ENCODE results near the gene COL5A1.
"Not testable (repeated sequence)": the region's sequence is repeated elsewhere in the genome, so short reads cannot be mapped to it uniquely, and the experiment has no call there.

The COL5A1 gene

DNA sequence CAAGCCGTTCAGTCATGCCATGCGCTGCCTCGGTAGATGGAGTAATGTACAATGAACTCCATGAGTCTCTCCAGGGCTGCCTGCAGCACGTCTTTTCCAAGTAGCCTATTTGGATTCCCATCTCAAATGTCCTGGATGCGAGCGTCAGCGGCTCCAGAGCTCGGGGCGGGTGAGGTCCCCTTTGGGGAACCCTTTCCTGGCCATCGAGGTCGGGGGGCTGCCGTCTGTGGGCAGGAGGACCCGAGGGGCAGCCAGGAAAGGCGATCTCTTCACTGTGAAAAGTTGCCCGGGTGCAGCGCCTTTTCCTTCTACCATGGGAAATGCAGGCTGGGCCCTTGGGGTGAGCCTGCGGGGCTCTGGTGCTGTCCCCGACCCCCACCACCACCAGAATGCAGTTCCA is 202.1 kb downstream of the COL5A1 start:
- no peak for DNase-seq

DNA sequence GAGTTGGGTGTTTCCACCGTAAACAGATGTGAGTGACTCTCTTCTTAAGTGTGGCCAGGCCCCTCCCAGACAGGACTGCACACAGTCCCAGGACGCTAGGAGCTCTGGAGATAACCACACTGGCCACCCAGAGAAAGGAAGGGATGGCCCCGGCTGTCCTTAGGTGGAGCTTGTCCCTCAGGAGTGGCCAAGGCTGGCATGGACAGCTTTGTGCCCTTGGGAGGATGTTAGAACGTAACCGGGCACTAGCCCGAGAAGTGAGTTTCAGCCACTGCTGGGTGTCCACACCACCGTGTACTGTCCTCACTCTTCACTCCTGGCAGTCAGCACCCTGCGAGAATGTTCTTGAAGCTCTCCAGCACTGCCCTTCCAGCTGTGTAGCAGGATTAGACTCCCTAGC is 203.2 kb downstream of the COL5A1 start:
- DNase-seq = no peak

- DNase-seq = no peak
Observed at GRCh38 chr9:134846187-134846586, 204.6 kb downstream of the COL5A1 start.

- no peak for DNase-seq
Observed at GRCh38 chr9:134846699-134847098, 205.1 kb downstream of the COL5A1 start.

DNA sequence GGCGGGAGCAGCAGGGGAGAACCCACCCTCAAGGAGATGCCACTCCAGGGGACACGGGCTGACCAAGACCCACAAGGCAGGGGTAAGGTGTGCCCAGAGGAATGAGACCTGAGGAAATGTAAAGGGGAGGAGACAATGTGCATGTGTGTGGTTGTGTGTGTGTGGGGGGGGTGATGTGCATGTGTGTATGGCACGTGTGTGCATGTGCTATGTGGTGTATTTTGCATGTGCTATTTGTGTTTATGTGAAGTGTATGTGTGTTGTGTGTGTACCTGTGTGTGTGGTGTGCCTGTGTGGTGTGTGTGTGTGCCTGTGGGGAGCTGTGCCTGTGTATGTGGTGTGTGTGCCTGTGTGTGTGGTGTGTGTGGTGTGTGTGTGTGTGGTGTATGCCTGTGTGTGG is 205.5 kb downstream of the COL5A1 start:
- DNase-seq = no peak

DNA sequence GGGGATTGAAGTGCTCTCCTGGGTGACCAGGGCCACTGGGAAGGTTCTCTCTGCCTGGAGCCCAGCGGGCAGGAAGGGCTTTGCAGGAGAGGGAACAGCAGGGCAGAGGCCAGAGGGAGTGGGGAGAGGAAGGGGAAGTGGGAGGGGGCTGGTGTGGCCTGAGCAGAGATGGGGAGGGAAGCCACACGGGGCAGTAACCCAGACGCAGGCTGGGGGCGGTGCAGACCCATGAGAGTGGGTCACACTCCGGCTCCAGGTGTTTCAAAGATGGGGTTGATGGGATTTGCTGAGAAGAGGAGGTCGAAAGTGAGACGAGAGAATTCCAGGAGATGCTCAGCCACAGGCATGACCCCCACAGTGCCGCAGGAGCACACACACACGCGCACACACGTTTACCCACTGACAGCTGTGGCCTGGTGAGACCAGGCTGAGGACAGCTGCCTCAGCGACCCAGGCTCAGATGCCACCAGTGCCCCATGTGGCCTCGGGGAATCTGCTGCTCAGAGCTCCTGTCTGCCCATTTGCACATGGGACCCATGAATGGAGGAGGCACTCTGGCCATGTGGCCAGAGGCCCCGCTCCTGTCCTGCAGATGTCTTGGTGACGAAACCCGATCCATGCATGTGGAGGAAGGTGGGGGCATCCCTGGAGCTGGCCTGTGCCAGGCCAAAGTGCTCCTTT is 206.3 kb downstream of the COL5A1 start:
- DNase-seq = no peak

GRCh38 chr9:134848504-134848903 is 206.9 kb downstream of the COL5A1 start:
- DNase-seq = no peak

DNA sequence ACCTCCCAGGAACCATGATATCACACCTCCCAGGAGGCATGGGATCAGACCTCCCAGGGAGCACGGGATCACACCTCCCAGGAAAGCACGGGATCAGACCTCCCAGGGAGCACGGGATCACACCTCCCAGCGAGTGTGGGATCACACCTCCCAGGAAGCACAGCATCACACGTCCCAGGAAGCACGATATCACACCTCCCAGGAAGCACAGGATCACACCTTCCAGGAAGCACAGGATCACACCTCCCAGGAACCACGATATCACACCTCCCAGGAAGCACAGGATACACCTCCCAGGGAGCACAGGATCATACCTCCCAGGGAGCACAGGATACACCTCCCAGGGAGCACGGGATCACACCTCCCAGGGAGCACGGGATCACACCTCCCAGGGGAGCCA is 209.0 kb downstream of the COL5A1 start:
- no peak for DNase-seq

DNA sequence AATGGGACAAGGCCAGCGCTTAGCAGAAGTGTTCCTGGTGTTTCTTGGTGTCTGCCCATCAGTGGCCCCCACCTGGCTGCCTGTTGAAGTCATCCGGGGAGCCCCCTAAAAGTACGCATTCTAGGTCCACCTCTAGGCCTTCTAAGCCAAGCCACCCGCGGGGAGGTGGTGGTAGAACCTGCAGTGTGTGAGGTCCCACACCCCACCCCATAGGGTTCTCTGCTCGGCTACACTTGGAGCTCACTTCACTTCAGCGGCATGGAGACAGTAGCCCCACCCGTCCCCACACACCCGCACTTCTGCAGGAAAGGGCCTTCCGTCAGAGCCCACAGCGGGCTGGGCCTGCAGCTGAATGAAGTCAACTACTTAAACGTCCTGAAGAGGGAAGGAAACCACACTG is 209.4 kb downstream of the COL5A1 start:
- DNase-seq = no peak

- DNase-seq = no peak
Observed at GRCh38 chr9:134852906-134853654, 211.5 kb downstream of the COL5A1 start.

DNA sequence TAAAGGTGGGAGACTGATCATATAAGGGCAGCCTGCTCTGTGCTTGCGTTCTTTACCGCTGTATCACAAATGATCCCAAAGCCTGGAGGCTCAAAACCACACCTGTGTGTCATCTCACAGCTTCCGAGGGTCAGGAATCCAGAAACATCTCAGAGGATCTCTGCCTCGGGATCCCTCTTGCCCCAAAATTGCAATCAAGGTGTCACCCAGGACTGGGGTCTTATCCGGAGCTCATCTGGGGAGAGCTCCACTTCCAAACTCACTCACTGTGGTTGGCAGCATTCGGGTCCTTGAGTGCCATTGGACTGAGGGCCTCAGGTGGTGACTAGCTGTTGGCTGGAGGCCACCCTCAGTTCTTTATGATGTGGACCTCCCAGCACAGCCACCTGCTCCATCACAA is 212.3 kb downstream of the COL5A1 start:
- no peak for DNase-seq

DNA sequence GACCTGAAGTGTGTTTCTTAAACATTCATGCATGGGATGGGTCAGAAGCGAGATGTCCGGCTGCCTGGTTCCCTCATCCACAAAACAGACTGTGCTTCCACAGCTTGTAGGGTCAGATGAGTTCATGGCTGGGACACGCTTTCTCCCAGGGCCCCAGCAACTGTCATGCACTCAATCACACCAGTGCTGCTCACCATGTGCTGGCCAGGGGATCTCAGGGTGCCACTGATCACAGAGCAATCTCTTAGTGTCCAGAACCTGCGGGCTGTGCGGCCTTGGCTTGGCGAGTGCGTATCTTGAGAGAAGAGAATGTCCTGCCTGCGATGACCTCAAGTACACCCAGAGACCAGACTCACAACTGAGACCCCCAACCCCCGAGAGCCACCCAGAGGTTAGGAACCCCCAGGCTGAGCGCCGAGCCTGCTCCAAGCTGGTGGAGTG is 213.0 kb downstream of the COL5A1 start:
- no peak for DNase-seq

DNA sequence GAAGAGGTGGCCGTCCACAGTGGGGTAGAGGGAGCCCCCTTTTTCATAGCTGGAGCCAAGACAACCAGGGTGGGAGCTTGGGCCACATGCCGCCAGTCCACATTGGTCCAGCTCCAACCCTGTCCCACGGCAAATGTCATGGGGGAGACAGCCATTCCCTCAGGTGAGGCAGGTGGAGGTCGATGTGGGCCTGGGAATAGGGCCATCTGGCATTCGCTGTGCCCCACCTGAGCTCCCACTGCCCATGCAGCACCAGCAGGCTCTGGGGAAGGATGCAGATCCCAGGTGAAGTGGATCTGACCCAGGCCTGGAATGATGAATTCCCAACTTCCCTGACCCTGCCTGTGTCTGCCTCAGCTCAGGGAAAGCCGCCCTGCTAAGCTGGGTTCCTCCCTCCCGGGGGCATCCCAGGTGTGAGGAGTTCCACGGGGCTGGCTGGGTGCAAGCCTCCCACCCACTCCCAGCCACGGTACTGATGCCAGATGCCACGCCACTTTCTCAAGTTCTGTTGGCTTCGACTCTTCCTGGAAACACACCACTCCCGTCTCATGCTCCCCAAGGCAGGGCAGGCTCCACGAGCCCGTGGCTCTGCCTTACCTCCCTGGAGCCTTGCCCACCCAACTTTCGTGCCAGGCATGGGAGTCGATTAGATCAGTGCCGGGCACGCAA is 213.8 kb downstream of the COL5A1 start:
- DNase-seq = no peak

- no peak for DNase-seq
Observed at GRCh38 chr9:134855900-134856377, 214.3 kb downstream of the COL5A1 start.

DNA sequence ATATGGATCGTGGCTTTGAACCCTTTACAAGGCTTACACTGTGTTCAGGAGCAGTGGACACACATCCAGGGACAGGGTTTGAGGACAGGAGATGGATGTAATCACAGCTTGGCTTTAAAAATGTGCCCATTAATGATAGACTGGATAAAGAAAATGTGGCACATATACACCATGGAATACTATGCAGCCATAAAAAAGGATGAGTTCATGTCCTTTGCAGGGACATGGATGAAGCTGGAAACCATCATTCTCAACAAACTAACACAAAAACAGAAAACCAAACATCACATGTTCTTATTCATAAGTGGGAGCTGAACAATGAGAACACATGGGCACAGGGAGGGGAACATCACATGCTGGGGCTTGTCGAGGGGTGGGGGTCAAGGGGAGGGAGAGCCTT is 215.8 kb downstream of the COL5A1 start:
- DNase-seq = not testable (repeated sequence)

- no peak for DNase-seq
Observed at GRCh38 chr9:134858051-134858841, 216.6 kb downstream of the COL5A1 start.

- DNase-seq = no peak
Observed at GRCh38 chr9:134860510-134860909, 218.9 kb downstream of the COL5A1 start.

GRCh38 chr9:134861595-134862334 is 220.2 kb downstream of the COL5A1 start:
- no peak for DNase-seq

GRCh38 chr9:134863306-134863902 is 221.8 kb downstream of the COL5A1 start:
- DNase-seq = no peak

GRCh38 chr9:134863941-134864820 is 222.6 kb downstream of the COL5A1 start:
- DNase-seq = no peak

- DNase-seq = no peak
Observed at GRCh38 chr9:134864821-134865190, 223.2 kb downstream of the COL5A1 start.

Measured in NCI-H1436 treated with DMSO at 0.1 percent for 48 hours (cell line).